COLO829 (cell line): ENCODE data around the gene NFAT5.
"Not testable (repeated sequence)": the region's sequence is repeated elsewhere in the genome, so short reads cannot be mapped to it uniquely, and the experiment has no call there.

Source experiments
- DNase-seq: peaks from one replicate; pipeline ENCODE4 v3.0.0; 2012; ENCODE audit warnings: low spot score

NFAT5 gene

GRCh38 chr16:69555437-69555836 lies 10.3 kb upstream of the NFAT5 start:
- no peak for DNase-seq

DNA sequence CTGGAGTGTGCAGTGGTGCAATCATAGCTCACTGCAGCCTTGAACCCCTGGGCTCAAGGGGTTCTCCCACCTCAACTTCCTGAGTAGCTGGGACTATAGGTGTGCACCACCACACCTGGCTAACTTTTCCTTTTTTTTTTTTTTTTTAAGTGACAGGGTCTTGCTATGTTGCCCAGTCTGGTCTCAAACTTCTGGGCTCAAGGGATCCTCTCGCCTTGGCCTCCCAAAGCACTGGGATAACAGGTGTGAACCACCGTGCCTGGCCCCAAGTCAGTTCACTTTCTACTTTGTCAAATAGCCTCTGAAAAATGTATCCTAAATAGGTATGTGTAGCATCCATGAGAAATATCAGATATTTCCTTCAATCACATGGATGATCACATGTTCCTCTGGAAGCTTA lies 9.9 kb upstream of the NFAT5 start:
- DNase-seq = no peak

- no peak for DNase-seq
These were observed 6.6 kb upstream of the NFAT5 start for GRCh38 chr16:69559164-69559563.

DNA sequence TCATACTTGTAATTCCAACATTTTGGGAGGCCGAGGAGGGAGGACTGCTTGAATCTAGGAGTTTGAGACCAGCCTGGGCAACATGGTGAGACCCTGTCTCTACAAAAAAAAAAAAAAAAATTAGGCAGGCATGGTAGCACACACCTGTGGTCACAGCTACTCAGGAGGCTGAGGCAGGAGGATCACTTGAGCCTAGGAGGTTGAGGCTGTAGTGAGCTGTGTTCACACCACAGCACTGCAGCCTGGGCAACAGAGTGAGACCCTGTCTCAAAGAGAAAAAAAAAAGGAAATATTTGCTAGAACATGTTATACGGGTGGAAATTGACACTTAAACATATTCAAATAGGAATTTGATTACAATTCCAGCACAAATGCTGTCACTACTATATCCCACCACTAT lies 4.4 kb upstream of the NFAT5 start:
- not testable (repeated sequence) for DNase-seq

DNA sequence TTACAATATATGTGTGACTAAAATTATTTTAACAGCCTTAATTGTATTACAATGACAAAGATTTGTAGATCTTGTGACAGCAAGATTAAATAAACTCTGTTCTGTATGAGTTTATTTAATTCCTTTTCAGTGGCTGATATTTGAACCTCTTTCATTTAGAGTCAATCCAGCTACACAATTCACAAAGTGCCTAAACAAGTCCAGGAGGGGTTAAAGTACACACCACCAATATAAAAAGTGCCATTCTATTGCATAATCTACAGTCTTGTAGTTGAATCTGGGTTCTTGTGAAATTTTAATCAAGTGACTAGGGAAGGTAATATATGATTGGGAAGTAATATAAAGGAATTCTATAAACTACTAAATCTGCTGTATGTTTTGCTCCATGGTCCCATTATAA lies 3.9 kb upstream of the NFAT5 start:
- DNase-seq = no peak

- no peak for DNase-seq
These were observed 3.0 kb upstream of the NFAT5 start for GRCh38 chr16:69562813-69563212.

DNA sequence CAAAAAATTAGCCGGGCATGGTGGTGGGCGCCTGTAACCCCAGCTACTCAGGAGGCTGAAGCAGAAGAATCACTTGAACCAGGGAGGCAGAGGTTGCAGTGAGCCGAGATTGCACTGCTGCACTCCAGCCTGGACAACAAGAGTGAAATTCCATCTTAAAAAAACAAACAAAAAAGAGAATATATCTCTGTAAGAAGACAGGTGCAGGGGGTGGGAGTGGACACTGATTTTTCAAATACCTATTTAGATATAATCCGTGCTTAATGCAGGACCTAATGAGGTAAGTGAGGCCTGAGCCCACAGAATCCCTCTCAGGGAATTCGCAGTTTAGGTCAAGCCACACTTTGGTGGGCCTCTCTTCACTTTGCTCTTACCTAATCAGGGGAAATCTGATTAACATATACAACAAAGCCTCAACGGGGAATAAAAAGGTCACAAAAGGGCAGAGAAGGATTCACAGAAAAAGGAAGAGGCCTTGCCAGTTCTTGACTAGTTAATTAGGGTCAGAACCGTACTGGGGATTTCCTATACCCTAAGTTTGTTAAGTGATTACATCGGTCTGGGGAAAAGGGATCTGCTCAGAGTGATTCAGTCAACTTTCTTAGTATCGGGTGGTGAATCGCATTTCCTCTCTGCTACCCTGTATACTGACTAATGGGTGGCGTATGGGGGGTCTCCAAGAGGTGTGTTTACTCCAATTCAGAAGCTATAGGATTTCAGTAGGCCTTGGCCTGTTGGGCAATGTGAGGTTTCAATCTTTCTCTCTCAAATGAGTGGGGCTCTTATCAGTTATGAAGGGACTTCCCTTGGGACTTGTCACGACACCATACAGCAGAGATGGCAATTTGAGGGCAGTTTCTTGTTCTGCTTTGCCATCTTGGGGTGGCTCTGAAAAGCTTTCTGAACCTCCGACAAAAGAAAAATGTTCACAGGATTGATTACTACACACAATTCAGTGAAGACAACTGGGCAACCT lies 1.9 kb upstream of the NFAT5 start:
- DNase-seq = no peak

GRCh38 chr16:69564845-69565670 lies 708 bp upstream of the NFAT5 start:
- no peak for DNase-seq

- DNase-seq = no peak
These were observed 644 bp downstream of the NFAT5 start for GRCh38 chr16:69566240-69566980.

GRCh38 chr16:69566981-69567680 lies 1.4 kb downstream of the NFAT5 start:
- DNase-seq = peak; percentile 4

DNA sequence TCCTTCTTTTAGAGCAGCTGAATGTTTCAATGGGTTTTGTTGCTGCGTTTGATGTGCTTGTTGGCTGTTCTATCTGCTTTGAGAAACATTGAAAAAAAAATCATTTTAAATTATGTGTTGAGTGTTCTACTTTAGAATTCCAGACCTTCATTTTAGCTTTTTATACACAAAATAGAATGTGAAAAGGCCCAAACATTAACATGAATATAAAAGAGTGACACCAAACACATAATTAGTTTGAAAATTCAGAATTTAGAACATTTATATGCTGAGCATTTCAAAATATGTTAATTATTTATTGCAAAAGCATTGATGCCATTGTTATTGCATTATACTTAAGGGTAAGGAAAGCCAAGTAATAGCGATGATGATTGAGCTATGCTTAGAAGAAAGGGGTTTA lies 2.9 kb downstream of the NFAT5 start:
- no peak for DNase-seq

DNA sequence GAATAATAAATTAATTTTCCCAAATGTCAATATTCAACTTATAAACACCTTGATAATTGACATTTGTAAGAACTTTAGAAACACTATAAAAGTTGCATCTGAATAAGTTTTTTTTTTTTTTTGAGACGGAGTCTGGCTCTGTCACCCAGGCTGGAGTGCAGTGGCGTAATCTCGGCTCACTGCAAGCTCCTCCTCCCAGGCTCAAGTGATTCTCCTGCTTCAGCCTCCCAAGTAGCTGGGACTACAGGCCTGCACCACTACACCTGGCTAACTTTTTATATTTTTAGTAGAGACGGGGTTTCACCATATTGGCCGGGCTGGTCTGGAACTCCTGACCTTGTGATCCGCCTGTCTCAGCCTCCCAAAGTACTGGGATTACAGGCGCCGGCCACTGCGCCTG lies 13.0 kb downstream of the NFAT5 start:
- DNase-seq = not testable (repeated sequence)

DNA sequence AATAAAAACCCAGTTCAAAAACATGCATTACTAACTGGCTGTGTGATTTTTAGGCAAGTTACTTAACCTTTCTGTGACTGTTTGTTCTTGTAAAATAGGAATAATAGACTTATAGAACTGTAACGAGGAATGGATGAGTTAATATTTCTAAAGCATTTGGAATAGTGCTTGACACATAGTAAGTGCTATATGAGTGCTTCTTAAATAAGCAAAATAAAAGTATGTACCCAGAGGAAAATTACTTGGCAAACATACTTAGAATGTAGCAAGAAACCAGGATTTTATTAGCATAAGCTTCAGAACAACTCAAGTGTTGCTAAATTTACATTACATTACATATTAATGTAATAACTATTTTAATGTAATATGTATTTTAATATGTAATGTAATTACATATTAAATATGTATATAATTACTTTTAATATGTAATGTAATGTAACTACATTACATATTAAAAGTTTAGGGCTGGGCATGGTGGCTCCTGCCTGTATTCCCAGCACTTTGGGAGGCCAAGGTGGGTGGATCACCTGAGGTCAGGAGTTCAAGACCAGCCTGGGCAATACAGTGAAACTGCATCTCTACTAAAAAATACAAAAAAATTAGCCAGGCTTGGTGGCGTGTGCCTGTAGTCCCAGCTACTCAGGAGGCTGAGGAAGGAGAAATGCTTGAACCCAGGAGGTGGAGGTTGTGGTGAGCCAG lies 14.2 kb downstream of the NFAT5 start:
- DNase-seq = no peak

GRCh38 chr16:69581297-69581696 lies 15.5 kb downstream of the NFAT5 start:
- DNase-seq = no peak

- not testable (repeated sequence) for DNase-seq
These were observed 18.7 kb downstream of the NFAT5 start for GRCh38 chr16:69584493-69584892.

GRCh38 chr16:69589434-69590269 lies 23.9 kb downstream of the NFAT5 start:
- no peak for DNase-seq

GRCh38 chr16:69590590-69590989 lies 24.8 kb downstream of the NFAT5 start:
- DNase-seq = no peak

DNA sequence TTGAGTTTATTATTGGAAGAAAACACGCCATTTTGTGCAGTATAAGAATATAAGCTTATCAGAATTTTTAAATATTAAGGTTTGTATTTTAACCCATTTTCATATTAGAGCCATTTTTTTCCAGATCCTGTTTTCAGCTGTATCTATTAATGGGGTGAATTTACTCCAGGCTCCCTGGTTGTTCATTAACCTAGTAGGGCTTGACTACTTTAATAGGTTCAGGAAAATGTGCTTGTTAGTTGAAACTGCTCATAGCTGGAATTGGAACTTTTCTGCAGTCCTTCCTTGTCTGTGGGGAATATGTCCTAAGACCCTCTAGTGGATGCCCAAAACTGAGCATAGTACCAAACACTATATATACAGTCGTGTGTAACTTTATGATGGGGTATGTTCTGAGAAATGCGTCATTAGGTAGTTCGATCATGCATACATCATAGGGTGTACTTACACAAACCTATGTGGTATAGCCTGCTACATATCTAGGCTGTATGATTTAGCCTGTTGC lies 28.0 kb downstream of the NFAT5 start:
- no peak for DNase-seq

DNA sequence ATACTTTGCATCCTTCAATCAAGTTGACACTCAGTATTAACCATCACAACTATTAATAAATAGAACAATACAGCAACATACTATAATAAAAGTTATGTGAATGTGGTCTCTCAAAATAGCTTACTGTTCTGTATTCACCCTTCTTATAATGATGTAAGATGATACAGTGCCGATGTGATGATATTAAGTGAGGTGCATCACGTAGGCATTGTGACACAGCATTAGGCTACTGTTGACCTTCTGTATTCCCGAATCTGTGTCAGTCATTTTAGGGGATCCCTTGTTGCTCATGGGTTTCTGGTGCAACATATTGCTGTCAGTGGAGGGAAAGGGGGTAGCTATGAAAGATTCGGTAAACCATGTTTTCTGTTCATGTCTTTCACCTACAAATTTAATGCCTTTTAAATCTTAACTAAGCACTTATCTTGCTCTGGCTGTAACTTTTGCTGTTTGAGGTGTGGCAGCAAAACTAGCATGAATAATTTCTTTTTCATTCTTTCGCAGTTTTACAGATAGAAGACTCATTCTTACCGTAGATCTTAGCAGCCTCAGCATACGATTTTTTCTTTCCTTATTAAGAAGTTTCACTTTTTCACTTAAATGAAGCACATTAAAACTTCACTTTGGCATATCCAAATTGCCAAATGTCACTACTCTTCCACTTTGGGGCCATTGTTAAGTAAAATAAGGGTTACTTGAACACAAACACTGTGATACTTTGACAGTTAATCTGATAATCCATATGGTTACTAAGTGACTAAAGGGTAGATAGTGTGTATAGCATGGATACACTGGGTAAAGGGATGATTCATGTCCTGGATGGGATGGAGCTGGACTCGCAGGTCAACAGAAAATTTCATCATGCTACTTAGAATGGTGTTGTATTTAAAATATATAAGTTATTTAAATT lies 29.6 kb downstream of the NFAT5 start:
- DNase-seq = no peak
